Heart left ventricle (tissue), 16 donors: ENCODE results near the gene CLDN6. TPM values are rescaled to one million over a fixed set of nuclear protein-coding genes. Genes with fewer than 3 reads are reported as not detected.

Source experiments
- ATAC-seq, 4 donors: fragments of 200-7000 bp; cut with Tn5 transposase; one replicate each; pipeline ENCODE4 v1.9.1; 2020 to 2022; ENCODE audit warnings: moderate library complexity in 4 of 4, mild to moderate bottlenecking in 3 of 4, moderate number of reproducible peaks in 1 of 4
- DNase-seq, 5 donors: peaks; one replicate each; pipeline ENCODE4 v3.0.0-alpha.2; 2020
- H3K27ac ChIP-seq, 12 donors: fragments of 200-600 bp; sonication (generic) in 4 of 12; one replicate each; pipeline versions ENCODE4 v1.5.0 to v1.8.0; 2016 to 2022; ENCODE audit warnings: mild to moderate bottlenecking in 2 of 12
- H3K27me3 ChIP-seq, 9 donors: fragments of 200-600 bp; sonication (generic) in 2 of 9; one replicate each; pipeline versions ENCODE4 v1.5.1 to v1.8.0; 2016 to 2022; ENCODE audit warnings: mild to moderate bottlenecking in 3 of 9
- H3K36me3 ChIP-seq, 9 donors: fragments of 200-600 bp; sonication (generic) in 2 of 9; one replicate each; pipeline versions ENCODE4 v1.5.0 to v1.8.0; 2018 to 2022; ENCODE audit warnings: mild to moderate bottlenecking in 2 of 9
- H3K4me1 ChIP-seq, 12 donors: fragments of 200-600 bp; sonication (generic) in 4 of 12; one replicate each; pipeline versions ENCODE4 v1.5.0 to v1.8.0; 2016 to 2022; ENCODE audit warnings: mild to moderate bottlenecking in 3 of 12
- H3K4me3 ChIP-seq, 12 donors: fragments of 200-600 bp; sonication (generic) in 4 of 12; one replicate each; pipeline versions ENCODE4 v1.5.0 to v1.8.0; 2017 to 2022; ENCODE audit warnings: mild to moderate bottlenecking in 9 of 12, moderate library complexity in 4 of 12
- H3K9me3 ChIP-seq, 12 donors: fragments of 200-600 bp; sonication (generic) in 4 of 12; one replicate each; pipeline versions ENCODE4 v1.5.0 to v1.8.0; 2016 to 2022; ENCODE audit warnings: mild to moderate bottlenecking in 1 of 12
- POLR2A ChIP-seq, 2 donors: fragments of 450-650 bp; IDR thresholded peaks; one replicate each; pipeline ENCODE4 v1.6.1; 2017; ENCODE audit warnings: antibody characterized with exemption in 2 of 2, mild to moderate bottlenecking in 2 of 2, moderate library complexity in 2 of 2
- WGBS, 4 donors: extraction: QIAGEN DNeasy Blood & Tissue Kit in 2 of 4; methylation state at CpG; one replicate each; pipeline versions ENCODE4 v1.1.5 to v1.1.7; 2013 to 2018; 5-methylcytosine and 5-hydroxymethylcytosine counted together
- intact Hi-C, 10 donors: fragments of 100-400 bp; cut with DNase I; formaldehyde crosslinking; loops; one replicate each; pipeline versions ENCODE4 v1.11.1 to v1.14.2; 2022
- polyA plus RNA-seq, 2 donors: library from polyadenylated mRNA; stranded (reverse); fragments of 200-250 nt; gene quantifications; one replicate each; pipeline ENCODE4 v1.2.3, GENCODE V29; 2013
- total RNA-seq, 9 donors: library from RNA; depleted of rRNA in 2 of 9; stranded (reverse); fragments of >200 nt in 2 of 9; fragmentation: NEBNext Ultra II Directional in 3 of 9; extraction: Animal tissue kit (Norgen Biotek cat#: 25700) in 3 of 9; gene quantifications; one replicate each; pipeline versions ENCODE4 v1.1.0 to v1.2.4, GENCODE V29; 2016 to 2023
- TF ChIP-seq, protein P1 (sequence below), 12 donors: fragments of 200-600 bp; sonication (generic) in 4 of 12; IDR thresholded peaks; one replicate each; pipeline versions ENCODE4 v1.5.0 to v1.8.0; 2018 to 2022; ENCODE audit warnings: antibody characterized with exemption in 12 of 12, mild to moderate bottlenecking in 5 of 12
- donor health status: ischemic (EF 13 %, LVEDD 7.1; RV severe dilation, severe dysfunction).
- donor health status: healthy with polysubstance abuse.
- donor health status: DM: no; HTN: yes; CAD: no.
- donor health status: DM: no; HTN: no; CAD: no.
- donor health status: ischemic (EF 25% LVEDD 6.9; RV normal size, moderate dysfunction).
- donor health status: ischemic (EF 25% LVEDD 5.7; RV mildly dilated, moderate dysfunction).
- donor health status: healthy.
- donor health status: DM: yes; HTN: yes; CAD: no.
- donor health status: ischemic (EF 35%, LVEDD 5.7; RV mildly dilated, moderate dysfunction).
- donor health status: nonischemic (EF 11% LVEDD 7.7; RV severe dilation, severe dysfunction).
- donor health status: DM: yes; HTN: yes; CAD: no.
- donor health status: PGD.
- donor health status: ischemic (EF 29% LVEDD 5.4; RV normal size, mild dysfunction).
- donor health status: nonischemic (EF 23%, LVEDD 6.1; RV moderate dilation, normal function).

CLDN6 gene
- total and polyA plus RNA-seq, 11 donors, result 0.04 TPM; not detected in 10

DNA sequence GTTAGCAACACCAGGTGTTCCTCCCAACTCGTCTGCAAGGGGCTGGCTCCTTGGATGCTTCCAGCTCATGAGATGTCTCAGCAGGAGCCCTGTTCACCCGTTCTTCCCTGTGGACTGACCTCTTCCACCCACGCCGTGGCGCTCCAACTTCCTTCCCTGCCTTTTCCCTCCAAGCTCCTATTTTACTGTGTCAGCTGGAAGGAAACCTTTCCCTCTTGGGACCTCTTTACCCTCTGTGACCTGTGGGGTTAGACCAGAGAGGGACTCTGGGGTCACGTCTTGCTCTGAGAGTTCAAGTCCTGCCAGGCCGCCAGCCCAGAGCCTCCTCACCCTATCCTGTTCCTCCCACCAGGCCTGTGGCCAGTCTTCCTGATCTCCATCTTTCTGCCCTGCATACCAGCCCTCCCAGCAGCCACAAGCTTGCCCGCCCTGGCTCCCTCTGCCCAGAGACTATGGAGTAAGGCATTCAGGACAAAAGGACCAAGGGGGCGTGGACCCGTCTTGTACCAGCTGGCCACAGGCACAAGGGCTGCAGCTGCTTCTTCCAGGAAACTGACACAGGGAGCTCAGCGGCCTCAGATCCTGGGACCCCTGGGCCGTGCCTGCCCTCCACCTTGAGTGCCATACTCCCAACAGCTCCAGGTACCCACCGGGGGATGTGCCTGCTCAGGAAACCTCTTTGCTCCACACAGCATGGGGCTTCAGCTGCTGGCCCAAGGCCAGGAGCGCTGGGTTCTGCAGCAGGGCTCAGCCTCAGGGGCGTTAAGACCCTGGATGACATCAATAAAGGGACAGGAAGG, 45.8 kb downstream of the CLDN6 start:
- DNase-seq, result no peak
- no peaks in the 10 kb centered on the region for H3K9me3 ChIP-seq
- intact Hi-C loops, result no loop called here
- H3K4me3 ChIP-seq, result no peak overlapping the region
- no peak for ATAC-seq
- peaks cover 8 to 13% (median 11%) of the 10 kb centered on the region in 9 donors for H3K27me3 ChIP-seq
- H3K36me3 ChIP-seq, result peaks cover 0 to 21% (median 0%) of the 10 kb centered on the region in 9 donors
- no peak overlapping the region for H3K27ac ChIP-seq
- TF ChIP-seq, protein P1, sequence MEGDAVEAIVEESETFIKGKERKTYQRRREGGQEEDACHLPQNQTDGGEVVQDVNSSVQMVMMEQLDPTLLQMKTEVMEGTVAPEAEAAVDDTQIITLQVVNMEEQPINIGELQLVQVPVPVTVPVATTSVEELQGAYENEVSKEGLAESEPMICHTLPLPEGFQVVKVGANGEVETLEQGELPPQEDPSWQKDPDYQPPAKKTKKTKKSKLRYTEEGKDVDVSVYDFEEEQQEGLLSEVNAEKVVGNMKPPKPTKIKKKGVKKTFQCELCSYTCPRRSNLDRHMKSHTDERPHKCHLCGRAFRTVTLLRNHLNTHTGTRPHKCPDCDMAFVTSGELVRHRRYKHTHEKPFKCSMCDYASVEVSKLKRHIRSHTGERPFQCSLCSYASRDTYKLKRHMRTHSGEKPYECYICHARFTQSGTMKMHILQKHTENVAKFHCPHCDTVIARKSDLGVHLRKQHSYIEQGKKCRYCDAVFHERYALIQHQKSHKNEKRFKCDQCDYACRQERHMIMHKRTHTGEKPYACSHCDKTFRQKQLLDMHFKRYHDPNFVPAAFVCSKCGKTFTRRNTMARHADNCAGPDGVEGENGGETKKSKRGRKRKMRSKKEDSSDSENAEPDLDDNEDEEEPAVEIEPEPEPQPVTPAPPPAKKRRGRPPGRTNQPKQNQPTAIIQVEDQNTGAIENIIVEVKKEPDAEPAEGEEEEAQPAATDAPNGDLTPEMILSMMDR (IDR thresholded peaks at IDR 0.05), result no peak
- no peak for TF ChIP-seq POLR2A (IDR thresholded peaks at IDR 0.05)
- peaks cover 2 to 40% (median 21%) of the 10 kb centered on the region in 12 donors for H3K4me1 ChIP-seq
- 75 to 79% (median 78%) methylated on average over 11 to 15 of the region's 15 CpGs for WGBS, 4 donors

DNA sequence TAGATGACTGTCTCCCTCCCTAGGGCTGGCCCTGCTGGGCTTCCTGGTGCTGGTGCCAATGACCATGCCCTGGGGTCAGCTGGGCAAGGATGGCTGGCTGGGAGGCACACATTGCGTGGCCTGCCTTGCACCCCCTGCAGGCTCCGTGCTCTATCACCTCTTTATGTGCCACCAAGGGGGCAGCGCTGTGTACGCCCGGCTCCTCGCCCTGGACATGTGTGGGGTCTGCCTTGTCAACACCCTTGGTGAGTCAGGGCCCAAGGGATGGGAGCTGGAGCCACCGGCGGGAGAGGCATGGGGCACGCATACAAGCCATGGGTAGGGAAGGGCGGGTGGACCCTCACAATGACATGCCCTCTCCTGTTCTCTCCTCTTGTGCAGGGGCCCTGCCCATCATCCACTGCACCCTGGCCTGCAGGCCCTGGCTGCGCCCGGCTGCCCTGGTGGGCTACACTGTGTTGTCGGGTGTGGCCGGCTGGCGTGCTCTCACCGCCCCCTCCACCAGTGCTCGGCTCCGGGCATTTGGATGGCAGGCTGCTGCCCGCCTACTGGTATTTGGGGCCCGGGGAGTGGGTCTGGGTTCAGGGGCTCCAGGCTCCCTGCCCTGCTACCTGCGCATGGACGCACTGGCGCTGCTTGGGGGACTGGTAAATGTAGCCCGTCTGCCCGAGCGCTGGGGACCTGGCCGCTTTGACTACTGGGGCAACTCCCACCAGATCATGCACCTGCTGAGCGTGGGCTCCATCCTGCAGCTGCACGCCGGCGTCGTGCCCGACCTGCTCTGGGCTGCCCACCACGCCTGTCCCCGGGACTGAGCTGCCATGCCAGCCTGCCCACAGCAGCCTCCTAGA, 46.6 kb downstream of the CLDN6 start:
- DNase-seq (no peak), ATAC-seq (no peak)
- WGBS, 4 donors, result 95 to 97% (median 96%) methylated on average over 23 to 35 of the region's 35 CpGs
- H3K4me3 ChIP-seq, result peak overlapping the region in 1 of 12 donors; percentile 95
- H3K36me3 ChIP-seq, result peaks cover 0 to 21% (median 0%) of the 10 kb centered on the region in 9 donors
- peaks cover 16 to 22% (median 19%) of the 10 kb centered on the region in 9 donors for H3K27me3 ChIP-seq
- no peaks in the 10 kb centered on the region for H3K9me3 ChIP-seq
- H3K4me1 ChIP-seq, result peaks cover 3 to 48% (median 28%) of the 10 kb centered on the region in 12 donors
- no peak overlapping the region for H3K27ac ChIP-seq
- no peak for TF ChIP-seq POLR2A (IDR thresholded peaks at IDR 0.05)
- TF ChIP-seq, protein P1 (IDR thresholded peaks at IDR 0.05), result no peak
- intact Hi-C loops, result no loop called here

GRCh38 chr16:2970563-2970962, 47.4 kb downstream of the CLDN6 start:
- Histone ChIP-seq H3K9me3 (no peaks in the 10 kb centered on the region), H3K27me3 (peaks cover 24 to 29% (median 27%) of the 10 kb centered on the region in 9 donors), H3K36me3 (peaks cover 0 to 19% (median 0%) of the 10 kb centered on the region in 9 donors), H3K4me1 (peaks cover 3 to 49% (median 28%) of the 10 kb centered on the region in 12 donors), H3K4me3 (peak overlapping the region in 9 of 12 donors; percentile 68 to 95 (median 78)), H3K27ac (peak overlapping the region in 3 of 12 donors; percentile 25 to 69 (median 54))
- TF ChIP-seq, protein P1 (IDR thresholded peaks at IDR 0.05), result no peak
- TF ChIP-seq POLR2A (IDR thresholded peaks at IDR 0.05), result no peak
- ATAC-seq (no peak), DNase-seq (no peak)
- WGBS, 4 donors, result 90 to 95% (median 90%) methylated on average over 5 to 6 of the region's 6 CpGs
- intact Hi-C loops, result no loop called here
